CD4-positive, alpha-beta memory T cell (primary cell): ENCODE measurements around the gene SMG5. TPM values are rescaled to one million over a fixed set of nuclear protein-coding genes. Genes with fewer than 3 reads are reported as not detected.
A peak's percentile ranks its signal among the peaks of the same experiment; 100 is the strongest.

Experiments
- CTCF ChIA-PET: fragments of 350-600 bp; sonication (Branson Sonifier 250); formaldehyde crosslinking; loops from one replicate; lab custom pipeline; 2021; ENCODE audit warnings: inconsistent platforms; ENCODE audit not compliant: partially characterized antibody; lab: Charles Lee
- POLR2A ChIA-PET: fragments of 350-600 bp; sonication (Branson Sonifier 250); formaldehyde crosslinking; loops from one replicate; lab custom pipeline; 2021; ENCODE audit not compliant: partially characterized antibody; lab: Charles Lee
- DNase-seq, 5 donors: peaks; one replicate each; pipeline versions ENCODE4 v3.0.0 to v3.0.0-alpha.2; 2020 to 2022; ENCODE audit warnings: mixed read lengths in 1 of 5
- H3K27ac ChIP-seq: one replicate; pipeline ENCODE4 v1.7.0; 2013; ENCODE audit warnings: low read depth, low read length
- H3K27me3 ChIP-seq: 2 replicates; pipeline ENCODE4 v1.7.0; 2013; ENCODE audit warnings: mild to moderate bottlenecking, low read length, moderate library complexity; ENCODE audit not compliant: insufficient read depth
- H3K36me3 ChIP-seq: 2 replicates; pipeline ENCODE4 v1.7.0; 2013; ENCODE audit warnings: mild to moderate bottlenecking, low read length, moderate library complexity; ENCODE audit not compliant: insufficient read depth
- H3K4me1 ChIP-seq: 2 replicates; pipeline ENCODE4 v1.7.0; 2013; ENCODE audit warnings: mild to moderate bottlenecking, low read length, moderate library complexity; ENCODE audit not compliant: insufficient read depth
- H3K4me3 ChIP-seq, 2 donors: one replicate each; pipeline ENCODE4 v1.7.0; 2013; ENCODE audit warnings: low read length in 2 of 2, mild to moderate bottlenecking in 1 of 2
- H3K9me3 ChIP-seq, 2 donors: one replicate each; pipeline ENCODE4 v1.7.0; 2013; ENCODE audit warnings: low read length in 2 of 2, control low read depth in 1 of 2; ENCODE audit not compliant: control insufficient read depth in 1 of 2
- H3K27ac Mint-ChIP-seq, 7 donors: one replicate each; pipeline ENCODE4 v1.8.0; 2020 to 2021; ENCODE audit warnings: mixed read lengths in 7 of 7, mild to moderate bottlenecking in 6 of 7, inconsistent platforms in 3 of 7, moderate library complexity in 3 of 7
- H3K27me3 Mint-ChIP-seq, 2 donors: one replicate each; pipeline ENCODE4 v1.8.0; 2020 to 2021; ENCODE audit warnings: mixed read lengths in 2 of 2
- H3K36me3 Mint-ChIP-seq, 2 donors: one replicate each; pipeline ENCODE4 v1.8.0; 2020 to 2021; ENCODE audit warnings: mixed read lengths in 2 of 2, inconsistent platforms in 1 of 2, mild to moderate bottlenecking in 1 of 2
- H3K4me1 Mint-ChIP-seq, 4 donors: one replicate each; pipeline ENCODE4 v1.8.0; 2020 to 2021; ENCODE audit warnings: mixed read lengths in 4 of 4, mild to moderate bottlenecking in 1 of 4
- H3K4me3 Mint-ChIP-seq, 8 donors: one replicate each; pipeline ENCODE4 v1.8.0; 2020 to 2021; ENCODE audit warnings: mixed read lengths in 8 of 8, mild to moderate bottlenecking in 7 of 8, moderate library complexity in 6 of 8, inconsistent platforms in 3 of 8
- H3K9me3 Mint-ChIP-seq, 8 donors: one replicate each; pipeline ENCODE4 v1.8.0; 2020 to 2021; ENCODE audit warnings: mixed read lengths in 8 of 8, mild to moderate bottlenecking in 5 of 8, inconsistent platforms in 3 of 8, moderate library complexity in 1 of 8
- intact Hi-C: fragments of 100-400 bp; cut with micrococcal nuclease; formaldehyde crosslinking; loops from one replicate; pipeline ENCODE4 v1.15.1; 2023
- polyA plus RNA-seq, 2 donors: library from polyadenylated mRNA; unstranded; fragments of 300-500 nt; fragmentation: Illumina TruSeq; gene quantifications; one replicate each; pipeline ENCODE4 v1.2.3, GENCODE V29; 2021
- total RNA-seq, 2 experiments: library from RNA; stranded (reverse); gene quantifications; one replicate each; pipeline ENCODE4 v1.2.3, GENCODE V29; 2021

The SMG5 gene
- total and polyA plus RNA-seq, 4 experiments from 2014 or later, result 6.1 to 71.6 (median 47.7) TPM

DNA sequence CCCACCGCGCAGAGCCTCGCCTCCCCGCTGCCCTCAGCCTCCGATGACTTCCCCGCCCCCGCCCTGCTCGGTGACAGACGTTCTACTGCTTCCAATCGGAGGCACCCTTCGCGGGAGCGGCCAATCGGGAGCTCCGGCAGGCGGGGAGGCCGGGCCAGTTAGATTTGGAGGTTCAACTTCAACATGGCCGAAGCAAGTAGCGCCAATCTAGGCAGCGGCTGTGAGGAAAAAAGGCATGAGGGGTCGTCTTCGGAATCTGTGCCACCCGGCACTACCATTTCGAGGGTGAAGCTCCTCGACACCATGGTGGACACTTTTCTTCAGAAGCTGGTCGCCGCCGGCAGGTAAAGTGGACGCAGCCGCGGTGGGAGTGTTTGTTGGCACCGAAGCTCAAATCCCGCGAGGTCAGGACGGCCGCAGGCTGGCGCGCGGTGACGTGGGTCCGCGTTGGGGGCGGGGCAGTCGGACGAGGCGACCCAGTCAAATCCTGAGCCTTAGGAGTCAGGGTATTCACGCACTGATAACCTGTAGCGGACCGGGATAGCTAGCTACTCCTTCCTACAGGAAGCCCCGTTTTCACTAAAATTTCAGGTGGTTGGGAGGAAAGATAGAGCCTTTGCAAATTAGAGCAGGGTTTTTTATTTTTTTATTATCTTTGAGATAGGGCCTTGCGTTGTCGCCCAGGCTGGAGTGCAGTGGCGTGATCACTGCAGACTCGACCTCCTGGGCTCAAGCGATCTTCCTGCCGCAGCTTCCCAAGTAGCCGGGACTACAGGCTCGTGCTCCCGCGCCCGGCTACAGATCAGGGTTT, 69.6 kb downstream of the SMG5 start, which contains the start of gene PMF1:
TSS of gene PMF1 (plus strand) at position 175 of the 811 bp plus-strand sequence. CDS start at position 184, 9 bp downstream.
- Histone ChIP-seq H3K9me3 (no peaks in the 10 kb centered on the region), H3K4me1 (peaks cover 29% of the 10 kb centered on the region), H3K27ac (peak within 1 kb of the TSS; percentile 98), H3K27me3 (no peaks in the 10 kb centered on the region), H3K36me3 (peaks cover 12% of the 10 kb centered on the region), H3K4me3 (peak within 1 kb of the TSS; percentile 83 to 93)
- intact Hi-C loops, result loop anchor here (1.0 to 5.0 kb wide), 5 partner anchors 20 to 281 kb away; partner anchors contain the start of genes KHDC4, LAMTOR2, MEX3A and SMG5
- H3K4me1 Mint-ChIP-seq, result peaks cover 15 to 43% (median 31%) of the 10 kb centered on the region in 4 donors
- peaks cover 0 to 2% (median 0%) of the 10 kb centered on the region in 8 donors for H3K9me3 Mint-ChIP-seq
- CTCF ChIA-PET, result interaction anchor here (0.7 to 5.2 kb wide), 14 partner anchors 11 to 125 kb away, joined by 3 to 65 read pairs (median 4); partner anchors contain the start of genes CCT3, SLC25A44, SMG5 and TSACC
- POLR2A ChIA-PET, result interaction anchor here (0.7 to 3.8 kb wide), 40 partner anchors 9 to 354 kb away, joined by 3 to 54 read pairs (median 4); partner anchors contain the start of genes ARHGEF2, LAMTOR2, LMNA and MEF2D
- peak within 1 kb of the TSS; percentile 93 to 99 (median 96) for H3K4me3 Mint-ChIP-seq
- peaks cover 18 to 40% of the 10 kb centered on the region in 2 donors for H3K36me3 Mint-ChIP-seq
- no peaks in the 10 kb centered on the region for H3K27me3 Mint-ChIP-seq
- DNase-seq, result peak; percentile 94 to 98 (median 95)
- peak within 1 kb of the TSS; percentile 97 to 100 (median 99) for H3K27ac Mint-ChIP-seq

DNA sequence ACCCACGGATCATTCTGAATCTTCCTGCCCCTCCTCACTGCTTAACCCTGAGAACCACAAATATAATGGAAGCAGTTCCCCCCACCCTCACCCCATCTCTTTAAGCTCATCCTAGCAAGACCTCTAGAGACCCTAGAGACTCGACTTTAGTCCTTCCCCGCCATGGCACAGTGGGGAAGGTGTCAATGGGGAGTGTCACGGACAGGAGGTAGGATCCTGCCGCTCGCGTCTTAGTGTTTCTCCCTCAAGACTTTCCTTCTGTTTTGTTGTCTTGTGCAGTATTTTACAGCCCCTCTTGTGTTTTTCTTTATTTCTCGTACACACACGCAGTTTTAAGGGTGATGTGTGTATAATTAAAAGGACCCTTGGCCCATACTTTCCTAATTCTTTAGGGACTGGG, 70.5 kb downstream of the SMG5 start:
- Mint-ChIP-seq H3K4me3 (peak overlapping the region; percentile 93 to 99 (median 96)), H3K9me3 (peaks cover 0 to 2% (median 0%) of the 10 kb centered on the region in 8 donors), H3K4me1 (peaks cover 9 to 34% (median 23%) of the 10 kb centered on the region in 4 donors), H3K27ac (peak overlapping the region; percentile 97 to 100 (median 99)), H3K36me3 (peaks cover 14 to 42% of the 10 kb centered on the region in 2 donors), H3K27me3 (no peaks in the 10 kb centered on the region)
- peak overlapping the region; percentile 83 to 93 for H3K4me3 ChIP-seq
- DNase-seq, result no peak
- no peaks in the 10 kb centered on the region for H3K27me3 ChIP-seq
- H3K4me1 ChIP-seq, result peaks cover 20% of the 10 kb centered on the region
- ChIA-PET CTCF (interaction anchor here (0.6 to 5.2 kb wide), 6 partner anchors 10 to 122 kb away, joined by 3 to 65 read pairs (median 4); no protein-coding TSS in a partner anchor), POLR2A (interaction anchor here (0.7 to 3.8 kb wide), 27 partner anchors 12 to 353 kb away, joined by 3 to 54 read pairs (median 4); partner anchors contain the start of genes LAMTOR2, LMNA, MEF2D and SLC25A44)
- H3K9me3 ChIP-seq, result no peaks in the 10 kb centered on the region
- H3K36me3 ChIP-seq, result peaks cover 18% of the 10 kb centered on the region
- H3K27ac ChIP-seq, result peak overlapping the region; percentile 98
- intact Hi-C loops, result loop anchor here (2.0 to 5.0 kb wide), 3 partner anchors 129 to 280 kb away; partner anchors contain the start of genes KHDC4, LAMTOR2 and MEX3A

DNA sequence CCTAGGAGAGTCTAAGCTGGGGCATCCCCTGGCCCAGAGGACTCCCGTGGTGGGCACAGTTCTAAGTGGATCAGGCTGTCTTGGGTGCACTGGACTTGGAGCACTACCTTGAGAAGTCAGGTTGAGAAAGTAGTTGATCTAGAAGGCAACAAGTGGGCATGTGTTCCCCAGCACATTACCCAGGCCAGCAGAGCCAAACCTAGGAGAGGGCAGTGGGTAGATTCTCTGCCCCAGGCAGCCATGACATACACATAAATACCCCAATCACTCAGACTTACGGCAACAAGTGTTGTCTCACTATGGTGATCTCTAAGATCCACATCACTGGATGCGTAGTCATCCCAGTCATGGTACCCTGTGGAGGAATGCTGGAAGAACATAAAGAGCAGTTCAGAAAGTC, 71.4 kb downstream of the SMG5 start:
- peak overlapping the region in 4 of 8 donors; percentile 7 to 59 (median 26) for H3K4me3 Mint-ChIP-seq
- Histone ChIP-seq H3K36me3 (peaks cover 18% of the 10 kb centered on the region), H3K27me3 (no peaks in the 10 kb centered on the region), H3K9me3 (no peaks in the 10 kb centered on the region), H3K4me3 (no peak overlapping the region), H3K4me1 (peaks cover 20% of the 10 kb centered on the region), H3K27ac (no peak overlapping the region)
- CTCF ChIA-PET, result interaction anchor here (0.6 to 3.4 kb wide), 3 partner anchors 14 to 43 kb away, joined by 3 to 13 read pairs (median 3); no protein-coding TSS in a partner anchor
- DNase-seq, result no peak
- intact Hi-C loops, result loop anchor here (5.0 kb wide), 1 partner anchor 279 kb away; the partner anchor contains the start of gene KHDC4
- peak overlapping the region in 5 of 7 donors; percentile 50 to 100 (median 80) for H3K27ac Mint-ChIP-seq
- peaks cover 0 to 2% (median 0%) of the 10 kb centered on the region in 8 donors for H3K9me3 Mint-ChIP-seq
- H3K4me1 Mint-ChIP-seq, result peaks cover 9 to 34% (median 21%) of the 10 kb centered on the region in 4 donors
- POLR2A ChIA-PET, result interaction anchor here (1.1 to 3.7 kb wide), 3 partner anchors 11 to 17 kb away, joined by 3 to 54 read pairs (median 19); partner anchors contain the start of gene SLC25A44
- no peaks in the 10 kb centered on the region for H3K27me3 Mint-ChIP-seq
- peaks cover 14 to 46% of the 10 kb centered on the region in 2 donors for H3K36me3 Mint-ChIP-seq

DNA sequence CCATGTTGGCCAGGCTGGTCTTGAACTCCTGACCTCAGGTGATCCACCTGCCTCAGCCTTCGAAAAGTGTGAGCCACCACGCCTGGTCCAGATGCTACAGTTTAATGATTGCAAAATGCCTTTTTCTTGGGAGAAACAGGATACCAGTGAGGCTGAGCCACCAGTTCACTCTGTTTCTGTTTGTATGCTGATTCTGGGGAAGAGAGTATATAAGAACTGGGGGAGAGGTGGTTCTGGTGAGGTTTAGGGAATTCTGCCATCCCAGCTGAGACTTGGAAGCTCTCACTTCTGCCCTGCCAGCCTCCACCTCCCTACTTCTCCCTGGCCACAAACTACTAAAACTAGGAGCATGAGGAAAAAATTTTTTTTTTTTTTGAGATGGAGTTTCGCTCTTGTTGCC, 77.9 kb downstream of the SMG5 start:
- POLR2A ChIA-PET, result no interaction called here
- Mint-ChIP-seq H3K9me3 (no peaks in the 10 kb centered on the region), H3K4me1 (peaks cover 7 to 16% (median 10%) of the 10 kb centered on the region in 4 donors), H3K36me3 (peaks cover 26 to 43% of the 10 kb centered on the region in 2 donors), H3K4me3 (no peak overlapping the region), H3K27ac (peak overlapping the region in 1 of 7 donors; percentile 7), H3K27me3 (no peaks in the 10 kb centered on the region)
- intact Hi-C loops, result no loop called here
- Histone ChIP-seq H3K4me3 (no peak overlapping the region), H3K4me1 (peaks cover 20% of the 10 kb centered on the region), H3K9me3 (no peaks in the 10 kb centered on the region), H3K27ac (no peak overlapping the region), H3K36me3 (peaks cover 28% of the 10 kb centered on the region), H3K27me3 (no peaks in the 10 kb centered on the region)
- no peak for DNase-seq
- CTCF ChIA-PET, result no interaction called here

DNA sequence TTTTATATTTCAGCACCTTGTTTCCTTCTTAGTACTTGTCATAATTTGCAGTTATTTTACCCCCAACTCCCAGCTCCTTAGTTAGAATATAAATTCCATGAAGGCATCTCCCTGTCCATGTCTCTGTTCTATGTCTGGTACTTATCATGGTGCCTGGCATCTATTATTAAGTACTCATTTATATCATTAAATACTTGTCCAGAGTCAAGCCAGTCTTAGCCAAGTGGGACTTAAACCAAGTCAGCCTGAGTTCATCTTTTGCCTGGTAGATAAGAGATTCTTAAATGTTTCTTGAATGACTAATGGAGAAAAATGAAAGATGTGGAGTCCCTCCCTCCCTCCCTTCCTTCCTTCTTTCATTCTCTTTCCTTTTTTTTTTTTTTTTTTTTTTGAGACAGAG, 79.3 kb downstream of the SMG5 start:
- CTCF ChIA-PET, result no interaction called here
- Histone ChIP-seq H3K9me3 (no peaks in the 10 kb centered on the region), H3K27ac (no peak overlapping the region), H3K4me3 (no peak overlapping the region), H3K4me1 (peaks cover 34% of the 10 kb centered on the region), H3K36me3 (peaks cover 27% of the 10 kb centered on the region), H3K27me3 (no peaks in the 10 kb centered on the region)
- intact Hi-C loops, result no loop called here
- POLR2A ChIA-PET, result no interaction called here
- Mint-ChIP-seq H3K4me3 (no peak overlapping the region), H3K36me3 (peaks cover 18 to 41% of the 10 kb centered on the region in 2 donors), H3K27ac (no peak overlapping the region), H3K4me1 (peaks cover 17 to 30% (median 22%) of the 10 kb centered on the region in 4 donors), H3K27me3 (no peaks in the 10 kb centered on the region), H3K9me3 (no peaks in the 10 kb centered on the region)
- no peak for DNase-seq

DNA sequence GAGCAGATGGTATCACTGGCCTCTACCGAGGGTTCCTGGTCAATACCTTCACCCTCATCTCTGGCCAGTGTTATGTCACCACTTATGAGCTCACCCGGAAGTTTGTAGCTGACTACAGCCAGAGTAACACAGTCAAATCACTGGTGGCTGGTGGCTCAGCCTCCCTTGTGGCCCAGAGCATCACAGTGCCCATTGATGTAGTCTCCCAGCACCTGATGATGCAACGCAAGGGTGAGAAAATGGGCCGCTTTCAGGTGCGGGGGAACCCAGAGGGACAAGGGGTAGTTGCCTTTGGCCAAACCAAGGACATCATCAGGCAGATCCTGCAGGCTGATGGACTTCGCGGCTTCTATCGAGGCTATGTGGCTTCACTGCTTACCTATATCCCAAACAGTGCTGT, 82.6 kb downstream of the SMG5 start:
- POLR2A ChIA-PET, result interaction anchor here (3.8 kb wide), 1 partner anchor 12 kb away, joined by 19 read pairs; the partner anchor contains the start of gene PMF1

More for the DNA sequence above, 82.6 kb downstream of the SMG5 start:
- no peaks in the 10 kb centered on the region for H3K27me3 Mint-ChIP-seq
- intact Hi-C loops, result no loop called here
- H3K9me3 ChIP-seq, result no peaks in the 10 kb centered on the region
- H3K4me1 ChIP-seq, result peaks cover 63% of the 10 kb centered on the region
- DNase-seq, result no peak
- CTCF ChIA-PET, result no interaction called here
- H3K27ac Mint-ChIP-seq, result peak overlapping the region in 3 of 7 donors; percentile 65 to 82 (median 70)
- peaks cover 18 to 33% of the 10 kb centered on the region in 2 donors for H3K36me3 Mint-ChIP-seq
- no peak overlapping the region for H3K27ac ChIP-seq
- peaks cover 30 to 54% (median 44%) of the 10 kb centered on the region in 4 donors for H3K4me1 Mint-ChIP-seq
- no peaks in the 10 kb centered on the region for H3K27me3 ChIP-seq
- no peak overlapping the region for H3K4me3 ChIP-seq
- H3K4me3 Mint-ChIP-seq, result peak overlapping the region in 2 of 8 donors; percentile 24 to 25
- H3K9me3 Mint-ChIP-seq, result no peaks in the 10 kb centered on the region
- H3K36me3 ChIP-seq, result peaks cover 28% of the 10 kb centered on the region
